Colon (tissue), 2 donors: ENCODE results near the gene CILP2.

Experiments used
- FAIRE-seq: peaks from 2 replicates; lab custom pipeline; 2012; peaks lifted over from hg19 to GRCh38; lab: Jason Lieb, UNC
- donor health status: control.
- donor health status: control.

The CILP2 gene

DNA sequence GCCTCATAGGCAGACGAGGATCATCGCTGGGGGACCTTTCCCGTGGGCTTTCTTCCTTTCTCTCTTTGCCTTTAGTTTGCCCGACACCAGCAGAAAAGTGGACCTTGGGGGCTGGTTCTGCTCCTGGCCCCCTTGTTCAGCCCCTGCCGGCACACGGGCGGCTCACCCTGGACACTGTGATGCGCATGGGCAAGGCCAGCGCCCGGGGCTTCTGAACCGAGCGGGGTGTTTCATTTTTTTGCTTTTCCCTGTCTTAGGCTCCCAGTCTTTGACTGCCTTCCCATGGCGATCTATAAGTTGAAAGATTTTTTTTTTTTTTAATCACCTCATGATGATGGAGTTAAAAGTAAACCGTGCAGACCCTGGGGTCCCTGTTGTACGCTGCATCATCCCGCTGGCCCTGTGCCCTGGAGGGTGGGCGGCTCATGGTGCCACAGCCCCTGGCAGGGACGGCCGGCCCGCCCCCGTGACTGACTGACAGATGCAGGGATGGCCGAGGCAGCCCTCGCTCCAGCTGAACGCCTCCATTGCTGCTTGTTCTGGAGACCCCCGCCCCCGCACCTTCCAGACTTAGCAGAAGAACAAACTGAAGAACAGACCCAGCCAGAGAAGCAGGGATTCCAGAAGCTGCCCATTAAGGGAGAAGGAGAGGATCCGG lies 32.3 kb upstream of the CILP2 start:
- no peak for FAIRE-seq

GRCh38 chr19:19506592-19506991 lies 31.5 kb upstream of the CILP2 start:
- FAIRE-seq = no peak

GRCh38 chr19:19507354-19507753 lies 30.7 kb upstream of the CILP2 start:
- no peak for FAIRE-seq

DNA sequence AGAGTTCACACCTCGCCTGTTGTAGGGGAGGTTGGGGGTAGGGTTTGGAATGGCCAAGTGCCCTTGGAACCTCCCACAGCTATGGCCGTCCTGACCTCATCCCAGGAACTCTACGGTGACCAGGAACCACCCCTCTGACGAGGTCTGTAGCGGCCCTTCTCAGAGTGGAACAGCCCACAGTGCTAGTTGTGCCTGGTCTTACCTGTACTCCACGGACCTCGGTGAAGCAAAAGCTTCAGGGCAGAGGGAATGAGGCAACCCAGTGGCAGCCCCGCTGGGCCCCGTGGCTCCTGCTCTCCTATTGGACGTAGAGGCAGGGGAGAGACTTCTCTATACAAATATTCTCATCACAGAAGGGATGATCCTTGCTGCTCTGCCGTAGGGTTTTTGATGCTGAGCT lies 29.8 kb upstream of the CILP2 start:
- FAIRE-seq = no peak

DNA sequence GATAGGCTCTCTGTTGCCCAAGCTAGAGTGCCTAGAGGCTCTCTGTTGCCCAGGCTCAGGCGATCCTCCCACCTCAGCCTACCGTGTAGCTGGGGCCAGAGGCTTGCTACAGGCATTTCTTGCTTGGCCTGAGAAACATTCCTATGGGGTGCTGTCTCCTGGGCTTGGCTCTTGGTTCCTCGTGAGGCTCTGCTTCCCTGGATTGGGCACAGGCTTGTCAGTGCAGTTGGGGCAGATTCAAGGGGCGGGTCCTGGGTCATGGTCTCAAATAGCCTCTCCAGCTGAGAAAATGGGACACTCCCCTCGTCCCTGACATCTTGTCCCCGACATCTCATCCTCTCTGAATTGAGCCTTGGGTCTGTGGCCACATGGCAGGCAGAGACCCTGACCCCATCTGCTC lies 27.6 kb upstream of the CILP2 start:
- no peak for FAIRE-seq

- FAIRE-seq = no peak
These were observed 24.4 kb upstream of the CILP2 start for GRCh38 chr19:19513682-19514081.

- no peak for FAIRE-seq
These were observed 23.8 kb upstream of the CILP2 start for GRCh38 chr19:19514215-19514657.

- no peak for FAIRE-seq
These were observed 23.0 kb upstream of the CILP2 start, which contains the start of gene TSSK6 for GRCh38 chr19:19514881-19515641. Gene TSSK6, minus strand, starts transcription at chr19:19515548. Its CDS starts 121 bp downstream, at chr19:19515427.

DNA sequence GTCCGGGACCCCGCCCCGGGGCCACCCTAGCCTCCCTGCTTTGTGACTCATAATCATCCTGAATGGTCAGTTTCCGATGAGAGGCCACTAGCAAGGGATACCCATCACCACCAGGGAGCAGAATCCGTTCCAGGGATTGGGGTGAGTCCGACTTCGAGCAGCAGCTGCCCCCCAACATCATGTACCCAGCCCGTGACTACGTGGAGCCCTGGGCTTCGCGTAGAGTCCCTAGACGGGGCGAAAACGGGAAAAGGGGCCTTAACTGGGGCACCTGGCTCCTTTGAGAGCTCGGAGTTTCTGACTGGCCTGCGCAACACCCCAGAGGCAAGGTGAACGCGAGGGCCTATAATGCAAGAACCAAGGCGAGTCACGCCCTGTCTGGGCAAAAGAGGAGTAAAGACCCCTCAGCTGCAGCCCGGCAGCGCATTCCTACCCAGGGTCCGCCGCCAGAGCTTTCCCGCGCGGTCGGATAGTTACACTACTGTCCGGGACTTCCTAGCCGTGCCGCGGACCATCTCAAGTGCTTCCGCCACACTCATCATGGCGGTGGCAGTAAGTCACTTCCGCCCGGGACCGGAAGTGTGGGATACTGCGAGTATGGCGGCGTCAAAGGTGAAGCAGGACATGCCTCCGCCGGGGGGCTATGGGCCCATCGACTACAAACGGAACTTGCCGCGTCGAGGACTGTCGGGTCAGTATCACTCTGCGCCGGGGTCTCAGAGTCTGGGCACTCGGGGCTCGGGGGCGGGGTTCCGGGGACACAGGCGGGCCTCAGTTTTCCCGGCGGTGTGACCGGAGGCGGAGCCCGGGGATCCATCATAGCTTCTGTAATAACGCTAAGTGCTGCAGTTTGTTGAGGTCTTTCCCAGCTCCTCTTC lies 22.2 kb upstream of the CILP2 start, which contains the start of gene NDUFA13:
Gene NDUFA13 (plus strand): TSS at position 584 of the 878 bp plus-strand sequence. CDS start 14 bp downstream, at position 598.
- no peak for FAIRE-seq

DNA sequence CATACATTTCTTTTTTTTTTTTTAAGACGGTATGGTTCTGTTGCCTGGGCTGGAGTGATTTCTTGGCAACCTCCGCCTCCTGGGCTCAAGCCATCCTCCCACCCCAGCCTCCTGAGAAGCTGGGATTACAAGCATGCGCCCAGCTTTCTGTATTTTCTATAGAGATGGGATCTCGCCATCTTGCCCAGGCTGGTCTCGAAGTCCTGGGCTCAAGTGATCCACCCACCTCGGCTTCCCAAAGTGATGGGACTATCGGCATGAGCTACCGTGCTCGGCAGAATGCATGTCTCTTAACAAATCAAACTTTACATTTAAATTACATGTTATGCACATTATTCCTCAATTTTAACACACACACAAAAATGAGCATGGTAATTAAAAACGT lies 20.8 kb upstream of the CILP2 start:
- FAIRE-seq = no peak

GRCh38 chr19:19520989-19521388 lies 17.1 kb upstream of the CILP2 start:
- FAIRE-seq = no peak

- no peak for FAIRE-seq
These were observed 14.9 kb upstream of the CILP2 start for GRCh38 chr19:19523177-19523576.

DNA sequence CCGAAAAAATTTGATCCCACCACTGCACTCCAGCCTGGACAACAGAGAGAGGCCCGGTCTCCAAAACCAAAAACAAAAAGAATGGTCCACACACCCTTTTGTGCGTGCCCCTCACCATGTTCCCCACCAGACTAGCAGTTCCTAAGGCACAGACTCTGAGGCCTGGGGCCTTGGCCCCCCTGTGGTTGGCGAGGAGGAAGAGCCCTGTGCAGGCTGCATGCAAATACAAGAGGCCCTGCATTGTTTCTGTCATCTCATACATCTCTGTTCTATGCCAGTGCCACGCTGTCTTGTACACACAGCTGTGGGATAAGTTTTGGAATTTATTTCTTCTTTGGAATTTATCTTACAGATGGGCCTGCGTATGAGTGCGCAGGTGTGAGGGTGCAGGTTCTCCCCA lies 14.0 kb upstream of the CILP2 start:
- no peak for FAIRE-seq

DNA sequence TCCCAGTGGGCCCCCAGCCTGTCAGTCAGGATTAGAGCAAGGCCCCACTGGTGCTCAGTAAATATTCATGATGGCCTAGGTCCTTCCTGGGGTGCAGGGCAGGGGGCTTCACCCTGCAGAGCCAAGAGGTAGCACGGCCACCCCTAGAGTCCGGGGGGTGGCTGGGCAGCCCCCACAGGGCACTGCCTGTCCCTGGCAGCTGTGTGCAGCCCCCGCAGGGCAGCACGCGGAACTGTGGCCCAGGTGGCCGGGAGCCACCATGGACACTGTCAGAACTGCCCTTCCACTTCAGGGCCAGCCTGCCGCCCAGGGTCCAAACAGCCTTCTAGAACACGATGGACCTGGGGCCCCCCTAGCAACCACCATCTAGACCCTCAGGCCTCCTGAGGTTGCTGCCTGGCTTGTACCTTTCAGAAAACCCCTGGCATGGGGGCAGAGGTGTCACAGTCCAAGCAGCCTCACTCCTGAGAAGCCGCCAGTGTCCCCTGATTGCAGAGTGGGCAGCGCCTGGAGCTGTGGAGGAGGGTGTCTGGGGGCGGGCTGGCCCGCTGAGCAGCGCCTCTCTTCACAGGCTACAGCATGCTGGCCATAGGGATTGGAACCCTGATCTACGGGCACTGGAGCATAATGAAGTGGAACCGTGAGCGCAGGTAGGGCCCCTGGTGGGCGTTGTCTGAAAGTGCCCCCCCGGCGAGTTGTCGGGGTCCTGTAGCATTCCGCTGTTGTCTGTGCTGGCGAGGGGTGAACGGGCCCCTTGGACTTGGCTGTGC lies 12.3 kb upstream of the CILP2 start:
- no peak for FAIRE-seq

DNA sequence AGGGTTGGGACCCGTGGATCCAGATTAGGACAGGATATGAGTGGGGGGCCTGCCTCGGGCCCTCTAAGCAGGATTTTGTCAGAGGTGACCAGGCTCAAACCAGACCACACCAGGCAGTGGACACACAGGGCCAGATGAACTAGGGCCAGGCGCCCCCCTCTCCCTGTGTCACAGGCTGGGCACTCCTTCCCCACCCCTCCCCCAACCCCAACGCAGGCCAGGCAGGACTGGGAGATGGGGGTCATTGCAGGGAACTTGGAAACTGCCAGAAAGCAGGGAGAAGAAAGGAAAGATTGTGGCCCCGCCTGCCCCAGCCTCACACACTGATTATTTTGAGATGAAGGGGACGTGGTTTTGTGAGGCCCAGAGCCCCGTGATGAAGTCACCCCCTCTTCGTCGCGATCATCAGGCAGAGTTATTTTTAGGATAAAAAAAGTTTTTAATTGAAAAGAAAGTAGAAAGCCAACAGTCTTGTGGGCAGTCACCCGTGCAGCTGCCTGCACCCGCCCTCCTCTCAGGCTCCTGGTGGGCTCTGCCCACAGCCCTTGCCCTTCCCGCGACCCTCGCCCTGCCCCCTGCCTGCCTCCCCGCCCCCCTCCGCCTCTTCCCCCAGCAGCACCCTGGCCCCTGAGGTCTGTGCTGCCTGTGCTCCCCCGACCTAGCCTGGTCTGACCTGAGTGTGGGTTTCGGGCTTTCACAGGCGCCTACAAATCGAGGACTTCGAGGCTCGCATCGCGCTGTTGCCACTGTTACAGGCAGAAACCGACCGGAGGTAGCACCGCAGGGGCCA lies 11.3 kb upstream of the CILP2 start:
- no peak for FAIRE-seq

DNA sequence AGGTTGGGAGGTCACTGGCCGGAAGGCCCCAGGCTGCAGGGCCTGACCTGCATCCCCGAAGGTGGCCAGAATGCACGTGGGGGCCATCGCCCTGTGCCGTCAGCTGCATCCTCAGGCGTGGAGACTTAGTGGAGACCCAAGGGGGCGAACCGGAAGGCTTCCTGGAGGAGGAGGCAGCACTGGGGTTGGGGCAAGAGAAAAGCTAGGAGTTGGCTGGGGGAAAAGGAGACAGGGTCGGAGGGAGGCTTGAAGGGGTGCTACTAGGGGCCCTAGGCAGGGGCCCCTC lies 10.8 kb upstream of the CILP2 start:
- no peak for FAIRE-seq

DNA sequence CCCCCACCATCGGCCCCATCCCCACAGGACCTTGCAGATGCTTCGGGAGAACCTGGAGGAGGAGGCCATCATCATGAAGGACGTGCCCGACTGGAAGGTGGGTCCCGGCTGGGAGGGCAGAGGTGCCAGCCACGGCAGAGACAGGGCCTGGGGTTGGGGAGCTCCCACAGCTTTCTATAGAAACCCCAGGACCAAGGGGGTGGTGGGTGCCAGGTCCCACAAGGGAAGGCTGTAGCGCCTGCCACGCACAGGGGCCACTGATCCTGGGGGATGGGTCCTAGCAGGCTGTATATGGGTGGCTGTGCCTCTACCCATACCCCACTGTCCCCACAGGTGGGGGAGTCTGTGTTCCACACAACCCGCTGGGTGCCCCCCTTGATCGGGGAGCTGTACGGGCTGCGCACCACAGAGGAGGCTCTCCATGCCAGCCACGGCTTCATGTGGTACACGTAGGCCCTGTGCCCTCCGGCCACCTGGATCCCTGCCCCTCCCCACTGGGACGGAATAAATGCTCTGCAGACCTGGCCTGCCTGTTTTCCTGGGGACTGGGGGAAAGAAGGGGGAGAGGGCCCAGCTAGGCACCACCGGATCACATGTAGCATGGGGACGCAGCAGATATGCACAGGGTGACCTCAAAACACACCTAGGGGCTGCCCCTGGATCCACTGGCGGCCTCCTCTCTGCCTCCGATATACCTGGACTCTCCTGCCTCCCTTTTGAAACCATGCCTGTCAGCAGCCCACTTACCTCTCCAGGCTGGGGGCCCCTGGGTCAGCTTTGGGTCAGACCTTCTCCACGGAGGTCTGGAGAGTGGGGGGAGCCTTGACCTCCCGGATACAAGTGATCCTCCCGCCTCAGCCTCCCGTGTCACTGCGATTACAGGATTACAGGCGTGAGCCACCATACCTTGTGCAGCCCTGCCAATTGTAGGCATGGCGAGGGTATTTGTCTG lies 10.1 kb upstream of the CILP2 start:
- FAIRE-seq = no peak

DNA sequence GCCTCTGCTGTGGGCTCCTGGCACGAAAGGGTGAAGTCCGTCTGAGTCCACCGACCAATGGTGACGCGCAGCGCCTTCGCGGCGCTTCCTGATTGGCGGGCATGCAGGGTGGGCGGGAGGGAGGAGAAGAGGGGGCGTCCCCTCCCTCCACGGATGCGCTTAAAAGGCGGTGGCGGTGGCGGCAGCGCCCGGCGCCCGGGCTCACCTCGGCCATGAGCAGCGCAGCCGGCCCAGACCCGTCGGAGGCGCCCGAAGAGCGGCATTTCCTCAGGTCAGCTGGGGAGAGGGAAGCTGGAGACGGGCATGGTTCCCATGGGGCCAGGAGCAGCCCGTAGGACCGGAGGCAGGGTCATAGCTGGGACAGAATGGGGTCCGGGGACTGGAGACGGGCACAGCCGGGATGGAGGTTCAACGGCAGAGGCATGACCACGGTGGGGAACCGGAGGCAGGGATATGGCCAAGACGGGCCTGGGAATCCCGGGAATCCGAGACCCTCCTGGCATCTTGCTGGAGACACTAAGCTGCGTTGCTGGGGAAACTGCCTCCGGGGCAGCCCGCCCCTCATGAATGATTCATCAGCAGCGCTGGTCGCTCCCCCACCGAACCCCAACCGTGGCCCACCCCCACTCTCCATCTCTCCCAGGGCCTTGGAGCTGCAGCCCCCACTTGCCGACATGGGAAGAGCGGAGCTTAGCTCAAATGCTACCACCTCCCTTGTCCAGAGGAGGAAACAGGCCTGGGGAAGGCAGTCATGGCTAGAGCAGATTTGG lies 9.2 kb upstream of the CILP2 start, which contains the start of gene YJEFN3:
Gene YJEFN3 (plus strand): TSS at position 191 of the 770 bp plus-strand sequence. CDS start 22 bp downstream, at position 213.
- FAIRE-seq = no peak

- FAIRE-seq = no peak
These were observed 8.2 kb upstream of the CILP2 start for GRCh38 chr19:19529783-19530422.
